K562 (cell line): ENCODE results near the gene CPEB1. TPM values are rescaled to one million over a fixed set of nuclear protein-coding genes. Genes with fewer than 3 reads are reported as not detected.
A peak's percentile ranks its signal among the peaks of the same experiment; 100 is the strongest.

Experiments
- ARHGAP35 ChIP-seq: fragments of 450-650 bp; IDR thresholded peaks from 2 replicates; pipeline ENCODE4 v1.6.1; 2018; ENCODE audit not compliant: partially characterized antibody
- BCLAF1 ChIP-seq, 2 experiments: fragments of 450-650 bp in 1 of 2; IDR thresholded peaks; 2 replicates each; pipeline ENCODE4 v1.6.1; 2011 to 2017; ENCODE audit warnings: low read depth in 2 of 2, antibody characterized with exemption in 1 of 2, borderline replicate concordance in 1 of 2, low read length in 1 of 2, mild to moderate bottlenecking in 1 of 2, mixed read lengths in 1 of 2; ENCODE audit not compliant: control insufficient read depth in 1 of 2
- CAMTA2 ChIP-seq: fragments of 250-450 bp; sonication (Bioruptor Pico); conservative IDR thresholded peaks from 2 replicates; pipeline ENCODE4 v1.5.1; 2022
- FOXP1 ChIP-seq: sonication (generic); formaldehyde crosslinking; IDR thresholded peaks from 2 replicates; pipeline ENCODE4 v1.8.0; 2022; ENCODE audit warnings: mild to moderate bottlenecking, missing genetic modification reagents
- HDAC3 ChIP-seq: fragments of 450-650 bp; IDR thresholded peaks from 2 replicates; pipeline ENCODE4 v1.6.1; 2018; ENCODE audit warnings: borderline replicate concordance, mild to moderate bottlenecking, moderate library complexity; ENCODE audit not compliant: partially characterized antibody
- KDM1A ChIP-seq, 2 experiments: fragments of 450-650 bp; IDR thresholded peaks; 2 replicates each; pipeline ENCODE4 v1.6.1; 2016; ENCODE audit warnings: mild to moderate bottlenecking in 2 of 2
- TSC22D4 ChIP-seq: fragments of 450-650 bp; IDR thresholded peaks from 2 replicates; pipeline ENCODE4 v1.6.1; 2016; ENCODE audit warnings: missing genetic modification characterization, missing biosample characterization, control low read depth
- ZBTB5 ChIP-seq: fragments of 450-650 bp; IDR thresholded peaks from 2 replicates; pipeline ENCODE4 v1.6.1; 2017; ENCODE audit warnings: antibody characterized with exemption
- ZEB2 ChIP-seq: fragments of 450-650 bp; IDR thresholded peaks from 2 replicates; pipeline ENCODE4 v1.6.1; 2016
- ZNF324 ChIP-seq: fragments of 250-450 bp; sonication (Bioruptor Pico); IDR thresholded peaks from 2 replicates; pipeline ENCODE4 v1.4.0; 2020; ENCODE audit warnings: mild to moderate bottlenecking
- ZNF780A ChIP-seq: fragments of 250-450 bp; sonication (Bioruptor Pico); IDR thresholded peaks from 2 replicates; pipeline ENCODE4 v1.5.0; 2021; ENCODE audit warnings: mild to moderate bottlenecking
- polyA plus RNA-seq, 8 experiments: library from polyadenylated mRNA; depleted of rRNA in 4 of 8; stranded (reverse) in 5 of 8; unstranded in 3 of 8; fragments of >200 nt; fragmentation: Nextera tagmentation in 2 of 8; fragmentation: Illumina TruSeq in 1 of 8; extraction: Ambion mirVana in 2 of 8; extraction: Trizol in 1 of 8; gene quantifications; 2 replicates each; pipeline versions ENCODE4 v1.2.1 to v1.2.3, GENCODE V29; 2011 to 2014; ENCODE audit warnings: inconsistent platforms in 1 of 8, missing spikeins in 1 of 8
- total RNA-seq, 7 experiments: library from RNA; depleted of rRNA in 6 of 7; stranded (reverse); fragments of >200 nt in 6 of 7; fragmentation: Illumina TruSeq in 2 of 7; extraction: Trizol in 2 of 7; gene quantifications; 2 replicates each; pipeline versions ENCODE4 v1.2.1 to v1.2.3, GENCODE V29; 2011 to 2021; ENCODE audit warnings: low replicate concordance in 1 of 7
- TF ChIP-seq, protein P1 (sequence below): fragments of 450-650 bp; IDR thresholded peaks from 2 replicates; pipeline ENCODE4 v1.6.1; 2016; ENCODE audit warnings: mild to moderate bottlenecking

Gene CPEB1
- total and polyA plus RNA-seq, 9 of the 15 experiments (the other 6 are each of a cell fraction or from before 2014, with no cell fraction given), result 2.2 to 13.4 (median 9.7) TPM

GRCh38 chr15:82540055-82540983, 106.8 kb downstream of the CPEB1 start, which contains the start of gene RPS17 (continued):
- TF ChIP-seq, protein P1, sequence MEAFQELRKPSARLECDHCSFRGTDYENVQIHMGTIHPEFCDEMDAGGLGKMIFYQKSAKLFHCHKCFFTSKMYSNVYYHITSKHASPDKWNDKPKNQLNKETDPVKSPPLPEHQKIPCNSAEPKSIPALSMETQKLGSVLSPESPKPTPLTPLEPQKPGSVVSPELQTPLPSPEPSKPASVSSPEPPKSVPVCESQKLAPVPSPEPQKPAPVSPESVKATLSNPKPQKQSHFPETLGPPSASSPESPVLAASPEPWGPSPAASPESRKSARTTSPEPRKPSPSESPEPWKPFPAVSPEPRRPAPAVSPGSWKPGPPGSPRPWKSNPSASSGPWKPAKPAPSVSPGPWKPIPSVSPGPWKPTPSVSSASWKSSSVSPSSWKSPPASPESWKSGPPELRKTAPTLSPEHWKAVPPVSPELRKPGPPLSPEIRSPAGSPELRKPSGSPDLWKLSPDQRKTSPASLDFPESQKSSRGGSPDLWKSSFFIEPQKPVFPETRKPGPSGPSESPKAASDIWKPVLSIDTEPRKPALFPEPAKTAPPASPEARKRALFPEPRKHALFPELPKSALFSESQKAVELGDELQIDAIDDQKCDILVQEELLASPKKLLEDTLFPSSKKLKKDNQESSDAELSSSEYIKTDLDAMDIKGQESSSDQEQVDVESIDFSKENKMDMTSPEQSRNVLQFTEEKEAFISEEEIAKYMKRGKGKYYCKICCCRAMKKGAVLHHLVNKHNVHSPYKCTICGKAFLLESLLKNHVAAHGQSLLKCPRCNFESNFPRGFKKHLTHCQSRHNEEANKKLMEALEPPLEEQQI, result peak; percentile 69
- TF ChIP-seq CAMTA2 (CRISPR knock-in tag) (0 out of 2 replicates have a peak, but pooled peaks have one; percentile 20), ZBTB5 (peak; percentile 96), ZEB2 (peak; percentile 9; the same call in 1 of the 2 replicates), KDM1A (IDR thresholded peaks at IDR 0.05) (peak in 1 of 2 experiments; percentile 19; a peak in 1 of 4 replicates), ARHGAP35 (no peak), FOXP1 (CRISPR knock-in tag) (peak; percentile 26; the same call in 1 of the 2 replicates), ZNF324 (CRISPR knock-in tag) (no peak), ZNF780A (0 out of 2 replicates have a peak, but pooled peaks have one; percentile 27), TSC22D4 (no peak), BCLAF1 (IDR thresholded peaks at IDR 0.05; ENCODE audit: borderline replicate concordance in 1 of 2, control insufficient read depth in 1 of 2, low read depth in 2 of 2, low read length in 1 of 2) (peak; percentile 79 to 80; a peak in 2 of 4 replicates), HDAC3 (no peak)
